Stimulated activated naive B cell treated with anti-CD40 and anti-IgM and Interleukin-4, amounts not matched to agents 10 μg/mL and 1 μg/mL and 100 μg/mL, for 72 hours (primary cell): ENCODE results near the gene CRTC3.

ENCODE experiments used
- ATAC-seq, 2 donors: fragments of 150-1000 bp; cut with Tn5 transposase; replicated peaks; 2 replicates each; pipeline ENCODE4 v1.10.0; 2021; ENCODE audit warnings: moderate library complexity in 1 of 2
- DNase-seq: peaks from one replicate; pipeline ENCODE4 v3.0.0; 2021
- H3K27ac Mint-ChIP-seq: one replicate; pipeline ENCODE4 v1.8.0; 2022; ENCODE audit warnings: mild to moderate bottlenecking, mixed read lengths
- H3K27me3 Mint-ChIP-seq, 2 donors: one replicate each; pipeline ENCODE4 v1.8.0; 2022; ENCODE audit warnings: mixed read lengths in 2 of 2
- H3K36me3 Mint-ChIP-seq, 2 donors: one replicate each; pipeline ENCODE4 v1.8.0; 2022; ENCODE audit warnings: mixed read lengths in 2 of 2, mild to moderate bottlenecking in 1 of 2
- H3K4me1 Mint-ChIP-seq, 2 donors: one replicate each; pipeline ENCODE4 v1.8.0; 2022; ENCODE audit warnings: mixed read lengths in 2 of 2, mild to moderate bottlenecking in 1 of 2
- H3K4me3 Mint-ChIP-seq, 2 donors: one replicate each; pipeline ENCODE4 v1.8.0; 2022; ENCODE audit warnings: mild to moderate bottlenecking in 2 of 2, mixed read lengths in 2 of 2, moderate library complexity in 1 of 2
- H3K9me3 Mint-ChIP-seq, 2 donors: one replicate each; pipeline ENCODE4 v1.8.0; 2022; ENCODE audit warnings: mixed read lengths in 2 of 2, mild to moderate bottlenecking in 1 of 2

The CRTC3 gene

DNA sequence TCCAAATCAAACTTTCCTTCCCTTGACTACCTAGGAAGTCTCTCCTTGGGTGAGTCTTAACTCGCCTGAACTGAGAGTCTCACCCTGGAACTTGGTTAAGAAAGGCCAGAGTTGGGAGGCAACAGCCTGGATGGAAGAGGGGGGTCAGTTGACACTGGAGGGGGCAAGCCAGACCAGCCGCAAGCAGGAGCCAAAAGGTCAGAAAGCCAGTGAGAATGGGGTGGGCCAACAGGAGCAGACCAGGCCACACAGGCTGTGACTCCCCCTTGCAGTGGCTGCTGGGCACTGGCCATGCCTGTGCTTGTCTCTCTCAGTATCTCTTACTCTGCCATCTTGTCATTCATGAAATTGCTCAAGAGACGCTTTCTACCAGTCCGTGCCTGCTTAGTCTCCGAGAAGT, 32.9 kb downstream of the CRTC3 start:
- no peaks in the 10 kb centered on the region for H3K27me3 Mint-ChIP-seq
- no peak overlapping the region for H3K4me3 Mint-ChIP-seq
- ATAC-seq = no peak
- DNase-seq = no peak
- peaks cover 50 to 83% of the 10 kb centered on the region in 2 donors for H3K4me1 Mint-ChIP-seq
- peaks cover 14 to 15% of the 10 kb centered on the region in 2 donors for H3K36me3 Mint-ChIP-seq
- H3K9me3 Mint-ChIP-seq = no peaks in the 10 kb centered on the region
- H3K27ac Mint-ChIP-seq = peak overlapping the region; percentile 70

DNA sequence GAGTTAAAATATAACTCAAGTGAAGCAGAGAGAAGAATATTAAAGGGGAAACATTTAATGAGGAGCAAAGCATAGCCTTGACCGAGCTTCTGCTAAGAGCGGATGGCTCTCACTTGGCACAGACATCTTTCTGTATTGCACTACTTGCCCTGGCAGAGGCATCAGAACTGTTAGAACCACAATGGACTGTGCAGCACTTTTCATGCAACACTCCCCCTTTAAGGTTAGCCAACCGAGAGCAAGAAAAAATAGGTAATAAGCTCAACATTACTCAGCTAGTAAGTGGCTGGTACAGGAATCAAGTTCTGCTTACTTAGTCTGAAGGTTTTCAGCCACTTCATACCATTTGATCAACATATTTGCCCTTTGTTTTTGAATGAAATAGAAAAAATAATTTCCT, 33.7 kb downstream of the CRTC3 start:
- ATAC-seq (peak; percentile 50 to 59), DNase-seq (no peak)
- no peak overlapping the region for H3K27ac Mint-ChIP-seq
- peaks cover 14 to 19% of the 10 kb centered on the region in 2 donors for H3K36me3 Mint-ChIP-seq
- no peaks in the 10 kb centered on the region for H3K27me3 Mint-ChIP-seq
- H3K4me3 Mint-ChIP-seq = peak overlapping the region in 1 of 2 donors; percentile 48
- peaks cover 46 to 81% of the 10 kb centered on the region in 2 donors for H3K4me1 Mint-ChIP-seq
- no peaks in the 10 kb centered on the region for H3K9me3 Mint-ChIP-seq

DNA sequence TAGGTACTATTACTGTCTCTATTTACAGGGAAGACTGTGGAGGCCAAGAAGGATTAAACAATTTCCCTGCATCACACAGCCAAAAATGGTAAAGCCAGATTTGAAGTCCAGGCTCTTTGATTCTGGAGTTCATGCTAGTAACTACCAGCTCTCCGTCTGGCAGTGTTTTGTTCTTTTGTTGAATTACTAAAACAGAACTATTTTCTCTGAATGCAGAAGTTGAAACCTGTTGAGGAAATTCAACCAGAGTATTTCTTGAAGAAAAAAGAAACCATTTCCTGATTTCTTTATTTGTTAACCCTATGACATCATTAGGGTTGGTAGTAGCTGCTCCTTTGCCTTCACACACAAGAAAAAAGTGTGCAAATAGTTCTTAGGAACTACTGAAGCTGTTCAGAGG, 34.3 kb downstream of the CRTC3 start:
- ATAC-seq = peak; percentile 79 to 84
- H3K27me3 Mint-ChIP-seq = no peaks in the 10 kb centered on the region
- H3K9me3 Mint-ChIP-seq = no peaks in the 10 kb centered on the region
- peaks cover 13 to 19% of the 10 kb centered on the region in 2 donors for H3K36me3 Mint-ChIP-seq
- peak overlapping the region; percentile 19 to 48 for H3K4me3 Mint-ChIP-seq
- peaks cover 47 to 78% of the 10 kb centered on the region in 2 donors for H3K4me1 Mint-ChIP-seq
- H3K27ac Mint-ChIP-seq = peak overlapping the region; percentile 93
- DNase-seq = no peak

DNA sequence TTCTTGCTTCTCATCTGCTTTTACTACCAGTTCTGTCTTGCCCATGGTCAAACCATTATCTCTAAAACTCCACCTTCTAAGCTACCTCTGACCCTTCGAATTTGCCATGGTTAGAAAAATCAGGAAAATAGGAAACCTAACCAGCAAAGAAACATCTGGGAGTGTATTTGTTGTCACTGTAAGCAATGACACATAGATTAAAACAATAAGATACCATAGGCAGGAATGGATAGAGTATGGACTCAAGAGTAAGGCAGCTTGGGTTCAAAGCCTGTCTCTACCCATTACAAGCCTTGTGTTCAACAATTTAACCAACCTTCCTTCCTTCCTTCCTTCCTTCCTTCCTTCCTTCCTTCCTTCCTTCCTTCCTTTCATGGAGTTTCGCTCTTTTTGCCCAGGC, 34.9 kb downstream of the CRTC3 start:
- peaks cover 47 to 78% of the 10 kb centered on the region in 2 donors for H3K4me1 Mint-ChIP-seq
- peak overlapping the region; percentile 93 for H3K27ac Mint-ChIP-seq
- H3K9me3 Mint-ChIP-seq = no peaks in the 10 kb centered on the region
- ATAC-seq = no peak
- H3K4me3 Mint-ChIP-seq = peak overlapping the region; percentile 15 to 21
- H3K27me3 Mint-ChIP-seq = no peaks in the 10 kb centered on the region
- DNase-seq = no peak
- peaks cover 13 to 19% of the 10 kb centered on the region in 2 donors for H3K36me3 Mint-ChIP-seq

DNA sequence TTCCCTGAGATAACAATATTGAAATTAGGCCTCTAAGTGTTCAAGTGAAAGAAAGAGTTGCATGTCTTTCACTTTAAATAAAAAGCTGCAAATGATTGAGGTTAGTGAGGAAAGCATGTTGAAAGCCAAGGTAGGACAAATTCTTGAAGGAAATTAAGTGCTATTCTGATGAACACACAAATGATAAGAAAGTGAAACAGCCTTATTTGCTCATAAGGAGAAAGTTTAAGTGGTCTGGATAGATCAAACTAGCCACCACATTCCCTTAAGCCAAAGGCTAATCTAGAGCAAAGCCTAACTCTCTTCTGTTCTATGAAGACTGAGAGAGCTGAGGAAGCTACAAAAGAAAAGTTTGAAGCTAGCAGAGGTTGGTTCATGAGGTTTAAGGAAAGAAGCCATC, 36.1 kb downstream of the CRTC3 start:
- DNase-seq (no peak), ATAC-seq (no peak)
- Mint-ChIP-seq H3K36me3 (peaks cover 12 to 15% of the 10 kb centered on the region in 2 donors), H3K4me3 (no peak overlapping the region), H3K9me3 (no peaks in the 10 kb centered on the region), H3K4me1 (peaks cover 47 to 77% of the 10 kb centered on the region in 2 donors), H3K27me3 (no peaks in the 10 kb centered on the region), H3K27ac (peak overlapping the region; percentile 72)

DNA sequence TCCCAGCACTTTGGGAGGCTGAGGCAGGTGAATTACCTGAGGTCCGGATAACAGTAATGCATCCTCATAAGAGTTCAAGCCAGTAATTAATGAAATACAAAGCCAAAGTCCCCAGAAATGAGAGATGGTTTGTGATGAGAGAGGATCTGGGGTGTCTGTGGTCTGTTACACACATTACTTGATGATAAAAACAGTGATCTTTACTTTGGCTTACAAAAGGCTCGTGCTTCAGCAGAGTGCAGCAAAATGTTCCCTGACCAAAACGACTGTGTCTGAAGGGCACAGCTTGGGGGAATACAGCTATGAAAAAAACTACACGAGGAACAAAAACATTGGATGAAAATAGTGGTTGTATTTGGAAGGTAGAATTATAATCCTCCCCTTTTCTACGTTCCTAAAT, 40.9 kb downstream of the CRTC3 start:
- H3K9me3 Mint-ChIP-seq = no peaks in the 10 kb centered on the region
- no peak overlapping the region for H3K4me3 Mint-ChIP-seq
- peak overlapping the region; percentile 76 for H3K27ac Mint-ChIP-seq
- ATAC-seq (peak in 1 of 2 donors; percentile 21), DNase-seq (no peak)
- no peaks in the 10 kb centered on the region for H3K27me3 Mint-ChIP-seq
- peaks cover 7% of the 10 kb centered on the region in 2 donors for H3K36me3 Mint-ChIP-seq
- H3K4me1 Mint-ChIP-seq = peaks cover 32 to 61% of the 10 kb centered on the region in 2 donors

DNA sequence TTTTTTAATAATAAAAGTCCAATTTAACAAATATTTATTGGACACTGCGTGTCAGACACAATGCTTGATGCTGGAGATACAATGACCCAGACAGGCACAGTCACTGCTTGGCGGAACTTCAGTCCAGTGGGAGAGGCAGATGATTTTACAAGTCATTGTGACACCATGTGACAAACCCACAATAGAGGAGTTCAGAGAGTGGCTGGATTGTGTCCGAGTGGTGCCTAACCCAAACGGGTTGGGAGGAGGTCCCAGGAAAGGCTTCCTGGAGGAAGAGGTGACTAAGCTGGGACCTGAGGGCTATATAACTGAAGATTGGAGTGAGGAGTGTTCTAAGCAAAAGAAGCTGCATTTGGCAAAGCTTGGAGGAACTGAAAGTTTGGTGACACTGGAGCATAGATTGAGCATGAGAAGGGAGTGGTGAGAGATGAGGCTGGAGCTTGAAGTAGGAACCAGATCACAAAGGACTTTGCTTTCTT, 41.4 kb downstream of the CRTC3 start:
- H3K27me3 Mint-ChIP-seq = no peaks in the 10 kb centered on the region
- peaks cover 31 to 57% of the 10 kb centered on the region in 2 donors for H3K4me1 Mint-ChIP-seq
- peaks cover 4 to 6% of the 10 kb centered on the region in 2 donors for H3K36me3 Mint-ChIP-seq
- ATAC-seq (peak; percentile 87 to 92), DNase-seq (no peak)
- peak overlapping the region; percentile 28 to 62 for H3K4me3 Mint-ChIP-seq
- peak overlapping the region; percentile 73 for H3K27ac Mint-ChIP-seq
- H3K9me3 Mint-ChIP-seq = no peaks in the 10 kb centered on the region

DNA sequence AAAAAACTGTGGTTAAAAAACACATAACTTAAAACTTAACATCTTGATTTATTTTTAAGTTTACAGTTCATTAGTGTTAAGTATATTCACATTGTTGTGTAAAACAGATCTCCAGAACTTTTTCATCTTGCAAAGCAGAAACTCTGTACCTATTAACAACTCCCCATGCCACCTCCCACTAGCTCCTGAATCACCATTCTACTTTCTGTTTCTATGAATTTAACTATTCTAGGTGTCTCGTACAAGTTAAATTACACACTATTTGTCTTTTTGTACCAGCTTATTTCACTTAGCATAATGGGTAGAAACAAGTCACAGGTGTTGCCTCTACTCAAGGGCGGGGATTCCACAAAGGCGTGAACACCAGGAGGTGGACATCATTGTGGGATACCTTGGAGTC, 43.2 kb downstream of the CRTC3 start:
- no peak overlapping the region for H3K4me3 Mint-ChIP-seq
- ATAC-seq (no peak), DNase-seq (no peak)
- H3K4me1 Mint-ChIP-seq = peaks cover 36 to 61% of the 10 kb centered on the region in 2 donors
- H3K36me3 Mint-ChIP-seq = peaks cover 10 to 11% of the 10 kb centered on the region in 2 donors
- no peaks in the 10 kb centered on the region for H3K9me3 Mint-ChIP-seq
- H3K27ac Mint-ChIP-seq = no peak overlapping the region
- H3K27me3 Mint-ChIP-seq = no peaks in the 10 kb centered on the region

DNA sequence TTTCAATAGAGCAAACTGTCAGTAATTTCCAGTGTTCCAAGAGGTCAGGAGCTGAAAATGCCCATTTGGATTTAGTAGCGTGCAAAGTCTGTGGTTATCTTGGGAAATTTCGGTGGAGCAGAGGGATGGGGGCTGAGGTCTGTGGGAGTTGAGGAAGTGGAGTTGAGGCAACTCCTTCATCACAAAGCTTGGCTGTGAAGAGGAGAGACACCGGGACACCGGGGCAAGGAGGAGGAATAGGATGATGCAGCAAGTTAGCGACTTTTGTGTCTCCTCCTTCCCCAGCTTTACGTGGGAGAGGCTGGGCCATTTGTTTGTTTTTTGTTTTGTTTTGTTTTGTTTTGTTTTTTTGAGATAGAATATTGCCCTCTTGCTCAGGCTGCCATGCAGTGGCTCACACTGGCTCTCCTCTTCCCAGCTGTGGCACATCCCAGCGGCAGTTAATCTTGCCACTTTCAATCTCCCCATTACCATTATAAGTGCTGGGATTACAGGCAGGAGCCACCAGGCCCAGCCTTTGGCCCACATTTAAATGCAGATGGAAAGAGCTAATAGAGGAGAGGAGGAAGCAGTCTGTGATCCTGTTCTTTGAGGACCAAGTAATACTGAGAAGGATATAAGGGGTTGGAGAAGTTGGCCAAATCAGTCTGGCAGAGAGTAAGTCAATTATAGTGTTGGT, 47.1 kb downstream of the CRTC3 start:
- peaks cover 8 to 10% of the 10 kb centered on the region in 2 donors for H3K36me3 Mint-ChIP-seq
- no peak overlapping the region for H3K27ac Mint-ChIP-seq
- H3K9me3 Mint-ChIP-seq = no peaks in the 10 kb centered on the region
- no peak for DNase-seq
- H3K4me1 Mint-ChIP-seq = peaks cover 26 to 63% of the 10 kb centered on the region in 2 donors
- no peaks in the 10 kb centered on the region for H3K27me3 Mint-ChIP-seq
- no peak overlapping the region for H3K4me3 Mint-ChIP-seq
- ATAC-seq = no peak

DNA sequence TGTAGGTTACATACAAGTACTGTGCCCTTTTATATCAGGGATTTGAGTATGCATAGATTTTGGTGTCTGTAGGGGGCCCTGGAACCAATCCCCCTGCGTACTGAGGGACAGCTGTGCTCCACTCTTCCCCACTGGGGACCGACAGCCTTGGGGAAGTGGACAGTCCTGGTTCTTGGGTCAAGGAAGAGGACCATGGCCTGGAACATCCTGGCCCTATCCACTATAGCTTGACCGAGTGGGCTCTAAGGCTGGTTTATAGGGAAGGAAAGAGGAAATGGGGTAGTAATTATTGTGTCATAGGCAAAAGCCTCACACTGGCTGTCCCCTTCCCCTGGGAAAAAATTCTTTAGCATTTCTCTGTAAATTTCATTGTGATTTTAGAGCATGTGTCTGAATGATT, 49.5 kb downstream of the CRTC3 start:
- Mint-ChIP-seq H3K27me3 (no peaks in the 10 kb centered on the region), H3K27ac (no peak overlapping the region)
- no peak for ATAC-seq

DNA sequence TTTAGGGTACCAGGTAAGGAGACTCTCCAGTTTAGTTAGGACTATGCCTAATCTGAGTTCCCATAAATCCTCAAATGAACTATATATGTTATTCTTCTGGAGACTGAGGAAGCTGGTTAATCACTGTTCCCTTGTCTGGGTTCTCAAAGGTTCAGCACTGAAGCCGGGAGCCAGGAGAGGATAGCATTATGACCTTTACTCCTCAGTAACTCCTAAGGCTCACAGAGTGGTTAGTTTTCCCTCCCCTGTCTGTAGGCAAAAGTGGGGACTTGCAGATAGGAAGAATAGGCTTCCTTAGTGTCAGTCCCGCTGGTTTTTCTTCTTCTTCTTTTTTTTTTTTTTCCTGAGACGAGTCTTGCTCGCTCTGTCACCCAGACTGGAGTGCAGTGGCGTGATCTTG, 50.4 kb downstream of the CRTC3 start:
- no peaks in the 10 kb centered on the region for H3K9me3 Mint-ChIP-seq
- H3K36me3 Mint-ChIP-seq = peaks cover 8 to 16% of the 10 kb centered on the region in 2 donors
- H3K27ac Mint-ChIP-seq = no peak overlapping the region
- no peak overlapping the region for H3K4me3 Mint-ChIP-seq
- H3K4me1 Mint-ChIP-seq = peaks cover 42 to 69% of the 10 kb centered on the region in 2 donors
- no peaks in the 10 kb centered on the region for H3K27me3 Mint-ChIP-seq
- DNase-seq = no peak
- ATAC-seq = no peak

More for the DNA sequence above, 49.5 kb downstream of the CRTC3 start:
- Mint-ChIP-seq H3K4me3 (no peak overlapping the region), H3K9me3 (no peaks in the 10 kb centered on the region), H3K4me1 (peaks cover 44 to 72% of the 10 kb centered on the region in 2 donors), H3K36me3 (peaks cover 8 to 16% of the 10 kb centered on the region in 2 donors)
- DNase-seq = no peak

DNA sequence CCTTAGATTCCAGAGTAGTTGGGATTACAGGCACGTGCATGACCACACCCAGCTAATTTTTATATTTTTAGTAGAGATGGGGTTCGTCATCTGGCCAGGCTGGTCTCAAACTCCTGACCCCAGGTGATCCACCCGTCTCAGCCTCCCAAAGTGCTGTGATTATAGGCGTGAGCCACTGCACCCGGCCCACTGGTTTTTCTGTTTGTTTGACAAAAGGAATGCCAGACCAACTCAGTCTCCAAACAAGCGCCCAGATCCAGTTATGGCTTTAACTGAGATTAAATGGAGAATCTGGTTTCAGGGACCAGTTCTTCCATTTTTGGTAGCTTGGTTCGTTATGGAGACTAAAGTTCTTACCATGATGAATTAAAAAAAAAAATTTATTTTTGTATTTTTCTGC, 50.8 kb downstream of the CRTC3 start:
- ATAC-seq = no peak
- H3K27ac Mint-ChIP-seq = no peak overlapping the region
- no peak overlapping the region for H3K4me3 Mint-ChIP-seq
- DNase-seq = no peak
- H3K4me1 Mint-ChIP-seq = peaks cover 42 to 71% of the 10 kb centered on the region in 2 donors
- no peaks in the 10 kb centered on the region for H3K27me3 Mint-ChIP-seq
- no peaks in the 10 kb centered on the region for H3K9me3 Mint-ChIP-seq
- peaks cover 8 to 16% of the 10 kb centered on the region in 2 donors for H3K36me3 Mint-ChIP-seq

DNA sequence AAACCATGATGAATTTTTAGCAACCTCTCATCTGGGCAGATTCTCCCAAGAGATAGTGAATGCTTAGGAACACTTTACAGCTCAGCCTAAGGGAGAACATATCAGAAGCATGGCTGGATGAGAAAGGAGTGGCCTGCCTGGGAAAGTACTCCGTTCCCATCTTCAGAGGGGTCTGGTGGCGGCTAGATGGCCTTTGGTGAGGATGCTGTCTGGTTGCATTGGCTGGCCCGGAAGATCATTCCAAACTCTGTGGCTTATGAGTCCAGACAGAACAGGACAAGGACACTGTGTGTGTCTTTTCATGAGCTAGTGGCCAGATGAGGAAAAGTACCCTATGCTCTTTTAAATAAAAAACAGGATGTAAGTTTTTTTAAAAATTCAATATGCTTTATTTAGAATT, 51.2 kb downstream of the CRTC3 start:
- H3K36me3 Mint-ChIP-seq = peaks cover 6 to 16% of the 10 kb centered on the region in 2 donors
- no peak overlapping the region for H3K4me3 Mint-ChIP-seq
- DNase-seq (no peak), ATAC-seq (no peak)
- H3K4me1 Mint-ChIP-seq = peaks cover 40 to 75% of the 10 kb centered on the region in 2 donors
- H3K9me3 Mint-ChIP-seq = no peaks in the 10 kb centered on the region
- H3K27me3 Mint-ChIP-seq = no peaks in the 10 kb centered on the region
- H3K27ac Mint-ChIP-seq = no peak overlapping the region

DNA sequence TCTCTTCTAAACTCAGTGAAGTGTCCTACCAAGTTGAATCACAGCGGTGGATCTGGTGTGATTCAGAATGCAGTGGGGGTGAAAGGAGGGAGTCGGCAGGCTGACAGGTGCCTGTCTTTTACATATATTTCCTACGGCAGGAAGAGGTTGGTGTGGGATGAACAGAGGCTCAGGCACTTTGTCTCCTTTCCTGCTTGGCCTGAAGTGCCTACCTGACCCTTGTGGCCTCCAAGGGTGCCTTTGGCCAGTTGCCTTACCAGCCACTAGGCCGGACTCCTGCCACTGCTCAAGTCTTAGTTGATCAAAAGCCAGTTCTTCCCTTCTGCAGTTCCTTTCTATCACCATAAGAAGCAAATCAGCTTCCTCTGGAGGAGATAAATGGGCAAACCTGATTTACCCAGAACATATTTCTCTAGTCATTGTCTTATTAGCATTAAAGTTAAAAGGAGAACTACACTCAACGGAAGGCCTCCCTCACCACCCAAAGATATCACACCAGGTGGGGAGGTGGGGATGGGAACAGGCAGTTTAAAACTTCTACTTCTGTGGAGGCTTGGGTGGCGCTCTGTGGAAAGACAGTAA, 52.1 kb downstream of the CRTC3 start:
- Mint-ChIP-seq H3K4me3 (no peak overlapping the region), H3K36me3 (peaks cover 3 to 11% of the 10 kb centered on the region in 2 donors), H3K9me3 (no peaks in the 10 kb centered on the region), H3K4me1 (peaks cover 35 to 74% of the 10 kb centered on the region in 2 donors), H3K27ac (peak overlapping the region; percentile 76), H3K27me3 (no peaks in the 10 kb centered on the region)
- DNase-seq (no peak), ATAC-seq (peak; percentile 31 to 38)

DNA sequence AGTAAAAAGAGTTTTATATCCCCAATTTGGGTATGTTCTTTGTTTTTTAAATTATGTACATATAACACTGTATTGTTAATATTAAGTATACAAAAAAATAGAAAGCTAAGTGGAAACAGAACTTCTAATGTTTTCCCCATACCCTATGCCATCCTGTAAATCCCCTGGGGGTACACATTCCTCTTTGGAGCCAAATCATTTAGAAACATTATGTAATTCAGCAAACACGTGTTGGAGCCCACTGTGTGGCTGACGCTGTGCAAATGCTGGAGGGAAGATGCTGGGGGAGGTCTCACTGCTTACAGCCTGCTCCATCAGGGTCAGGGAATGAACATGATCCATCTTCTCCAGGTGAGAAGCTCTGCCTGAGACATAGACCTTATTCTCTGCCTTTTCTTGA, 52.8 kb downstream of the CRTC3 start:
- H3K27ac Mint-ChIP-seq = no peak overlapping the region
- H3K9me3 Mint-ChIP-seq = no peaks in the 10 kb centered on the region
- ATAC-seq (no peak), DNase-seq (no peak)
- no peaks in the 10 kb centered on the region for H3K27me3 Mint-ChIP-seq
- no peak overlapping the region for H3K4me3 Mint-ChIP-seq
- peaks cover 1 to 15% of the 10 kb centered on the region in 2 donors for H3K36me3 Mint-ChIP-seq
- peaks cover 40 to 74% of the 10 kb centered on the region in 2 donors for H3K4me1 Mint-ChIP-seq
